Right lung (tissue), 5 donors: ENCODE results near the gene TFPI. TPM values are rescaled to one million over a fixed set of nuclear protein-coding genes. Genes with fewer than 3 reads are reported as not detected.

Experiments
- DNase-seq, 2 donors: peaks; one replicate each; pipeline ENCODE4 v3.0.0-alpha.2; 2013
- polyA plus RNA-seq, 5 donors: library from polyadenylated mRNA; unstranded; fragments of 120-200 nt; gene quantifications; one replicate each; pipeline versions ENCODE4 v1.2.1 to v1.2.3, GENCODE V29; 2013; ENCODE audit warnings: inconsistent platforms in 1 of 5, low replicate concordance in 1 of 5; ENCODE audit not compliant: insufficient read length in 5 of 5, insufficient read depth in 1 of 5

The TFPI gene
- polyA plus RNA-seq, 5 donors, result 111 to 203 (median 181) TPM

DNA sequence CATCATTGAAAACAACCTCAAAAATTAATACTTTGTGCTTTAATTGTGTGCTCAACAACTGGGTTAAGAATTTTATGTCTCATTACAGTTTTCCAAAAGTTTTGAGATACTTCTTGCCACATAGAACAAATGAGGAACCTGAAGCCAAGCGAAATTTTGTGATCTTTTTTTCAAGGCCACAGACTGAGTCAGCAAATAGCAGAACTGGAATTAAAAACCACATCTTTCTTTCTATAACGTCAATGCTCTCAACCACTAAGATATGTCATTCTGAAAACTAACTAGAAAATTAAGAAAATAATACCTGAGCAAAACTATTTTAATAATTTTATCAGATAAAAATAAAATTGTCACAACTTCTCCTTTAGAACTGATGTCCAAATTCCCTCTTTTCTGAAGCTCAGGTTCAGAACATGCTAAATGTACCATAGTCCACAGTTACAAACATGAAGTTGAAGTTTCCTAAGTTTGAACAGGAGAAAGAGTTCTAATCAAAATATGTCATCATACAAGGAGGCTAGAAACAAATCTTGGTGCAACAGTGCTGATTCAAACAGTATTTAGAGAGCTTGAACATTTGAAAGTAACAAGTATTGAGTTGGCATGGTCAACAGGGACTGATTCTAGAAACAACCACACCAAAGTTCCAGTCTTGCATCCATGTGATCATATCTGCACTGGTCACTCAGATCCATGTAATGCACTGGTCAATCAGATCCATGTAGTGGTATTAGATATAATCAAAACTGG lies 78.6 kb downstream of the TFPI start:
- DNase-seq, result no peak

DNA sequence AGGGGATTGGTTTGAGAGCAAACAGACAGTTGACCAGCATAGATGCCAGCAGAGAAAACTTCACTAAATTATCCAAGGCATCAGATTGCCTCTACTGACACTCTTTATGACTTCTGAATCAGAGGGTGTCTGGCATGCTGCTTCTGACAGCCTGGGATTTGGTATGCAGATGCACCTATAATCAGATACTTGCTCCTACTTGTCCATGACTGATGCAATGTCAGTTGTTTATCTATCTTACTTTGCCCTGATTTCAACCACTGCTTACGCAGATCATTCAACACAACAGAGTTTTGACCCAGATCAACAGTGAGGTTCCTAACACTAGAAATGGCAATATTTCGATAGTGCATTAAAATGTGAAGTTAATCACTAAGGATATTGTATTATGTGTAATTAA lies 83.5 kb downstream of the TFPI start:
- no peak for DNase-seq

DNA sequence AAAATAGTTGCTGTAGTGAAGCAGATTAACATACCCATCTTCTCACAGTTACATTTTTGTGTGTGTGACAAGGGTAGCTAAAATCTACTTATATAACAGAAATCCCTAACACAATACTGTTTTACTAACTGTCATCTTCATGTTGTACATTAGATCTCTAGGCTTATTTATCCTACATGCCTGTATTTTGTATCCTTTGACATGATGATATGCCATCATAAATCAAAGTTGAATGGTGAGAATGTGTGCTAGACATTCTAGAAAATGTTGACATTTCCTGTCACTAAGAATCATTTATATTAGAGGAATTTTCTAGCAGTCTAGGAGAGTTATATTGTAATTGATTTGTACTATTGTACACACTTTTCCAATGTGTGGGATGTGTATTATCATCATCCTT lies 84.7 kb downstream of the TFPI start:
- no peak for DNase-seq

DNA sequence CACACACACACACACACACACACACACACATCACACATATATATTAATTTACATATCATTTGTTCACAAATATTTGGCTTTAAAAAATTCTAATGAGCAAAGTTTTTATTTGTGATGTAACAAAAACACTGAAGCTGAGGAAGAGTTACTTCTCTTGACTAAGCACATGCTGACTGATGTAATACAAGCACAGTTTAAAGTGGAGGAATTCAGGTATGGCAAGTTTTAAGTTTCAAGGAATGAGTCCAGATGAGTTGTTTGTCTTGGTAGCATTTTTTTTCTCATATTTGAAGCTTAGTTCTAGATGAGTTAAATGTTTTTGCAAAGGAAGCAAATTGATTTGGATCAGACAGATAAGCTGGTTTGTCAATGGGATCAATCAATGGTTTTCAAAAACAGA lies 86.0 kb downstream of the TFPI start:
- DNase-seq, result no peak

DNA sequence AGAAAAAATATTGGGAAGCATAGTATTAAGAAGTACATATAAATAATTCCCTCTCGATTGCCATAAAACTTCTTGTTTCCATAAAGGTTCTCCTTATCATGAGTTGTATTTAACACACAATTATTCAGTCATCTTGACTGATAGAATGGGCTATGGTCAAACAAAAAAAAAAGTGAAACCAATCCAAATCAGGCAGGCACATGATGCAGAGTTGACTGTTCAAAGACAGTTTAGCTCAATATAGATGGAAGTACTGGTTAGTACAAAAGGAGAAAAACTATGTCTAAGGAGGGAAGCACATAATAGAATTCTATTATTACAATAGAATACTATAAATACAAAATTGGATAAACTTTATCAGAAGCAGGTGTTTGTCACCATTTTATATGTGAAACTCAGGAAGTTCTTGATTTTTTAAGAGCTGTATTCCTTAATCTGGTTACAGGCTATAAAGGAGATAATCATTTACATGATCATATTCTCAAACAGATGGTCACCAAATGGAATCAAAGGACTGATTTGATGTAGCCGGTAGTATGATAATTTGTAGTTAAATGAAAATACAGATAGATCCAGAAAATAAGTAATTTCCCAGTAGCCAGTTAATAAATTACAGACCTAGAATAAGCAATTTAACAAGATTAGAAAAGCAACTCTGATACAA lies 88.0 kb downstream of the TFPI start:
- DNase-seq, result no peak

DNA sequence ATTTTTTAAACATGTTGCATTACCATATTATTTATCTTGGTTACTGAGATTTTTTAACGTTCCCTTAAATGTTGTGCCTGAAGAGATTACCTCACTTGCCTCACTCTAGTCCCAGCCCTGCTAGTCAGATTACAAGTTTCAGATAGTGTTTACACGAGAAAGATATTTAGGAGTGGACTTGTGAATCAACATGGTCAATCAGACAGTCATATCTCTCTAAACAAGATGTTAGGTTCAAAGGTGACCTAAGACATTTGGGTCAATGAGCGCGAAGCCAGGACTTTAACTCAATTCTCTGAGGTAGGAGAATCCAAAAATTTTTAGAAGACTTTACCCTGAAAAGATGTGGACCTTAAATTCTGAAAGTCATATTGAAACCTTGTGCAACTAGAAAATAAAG lies 91.4 kb downstream of the TFPI start:
- no peak for DNase-seq

DNA sequence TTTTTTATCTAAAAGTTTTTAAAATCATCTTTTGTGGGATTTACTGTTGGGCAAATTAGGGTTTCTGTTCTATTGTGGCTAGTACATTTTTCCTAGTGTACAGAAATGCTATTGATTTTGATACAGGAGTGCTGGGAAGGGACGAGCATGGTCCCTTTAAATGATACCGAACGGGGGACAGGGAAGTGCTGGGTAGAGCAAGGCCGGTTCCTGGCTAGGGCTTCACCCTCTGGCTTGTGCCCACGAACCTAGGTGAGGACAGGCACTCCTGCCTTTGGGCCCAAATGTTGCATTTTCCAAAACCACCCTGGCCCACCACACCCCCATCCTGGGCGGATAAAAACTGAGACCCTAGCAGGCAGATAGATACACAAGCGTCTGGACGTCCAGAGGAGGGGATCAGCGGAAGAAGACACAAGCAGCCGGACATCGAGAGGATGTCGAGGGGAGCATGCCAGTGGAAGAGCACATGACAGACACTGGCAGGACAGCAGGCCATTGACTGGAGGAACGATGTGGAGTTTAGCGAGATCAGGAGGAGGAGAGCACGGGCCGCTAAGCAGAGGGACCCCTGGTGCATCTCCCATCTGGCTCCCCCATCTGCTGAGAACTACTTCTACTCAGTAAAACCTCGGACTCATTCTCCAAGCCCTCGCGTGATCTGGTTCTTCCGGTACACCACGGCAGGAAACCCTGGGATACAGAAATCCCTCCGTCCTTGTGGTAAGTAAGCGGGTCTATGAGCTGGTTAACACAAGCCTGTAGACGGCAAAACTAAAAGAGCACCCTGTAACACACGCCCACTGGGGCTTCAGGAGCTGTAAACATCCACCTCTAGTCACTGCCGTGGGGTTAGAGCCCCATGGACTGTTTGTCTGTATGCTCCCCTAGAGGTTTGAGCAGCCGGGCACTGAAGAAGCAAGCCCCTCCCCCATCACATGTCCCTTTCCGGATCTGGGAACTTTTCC lies 92.7 kb downstream of the TFPI start:
- no peak for DNase-seq

DNA sequence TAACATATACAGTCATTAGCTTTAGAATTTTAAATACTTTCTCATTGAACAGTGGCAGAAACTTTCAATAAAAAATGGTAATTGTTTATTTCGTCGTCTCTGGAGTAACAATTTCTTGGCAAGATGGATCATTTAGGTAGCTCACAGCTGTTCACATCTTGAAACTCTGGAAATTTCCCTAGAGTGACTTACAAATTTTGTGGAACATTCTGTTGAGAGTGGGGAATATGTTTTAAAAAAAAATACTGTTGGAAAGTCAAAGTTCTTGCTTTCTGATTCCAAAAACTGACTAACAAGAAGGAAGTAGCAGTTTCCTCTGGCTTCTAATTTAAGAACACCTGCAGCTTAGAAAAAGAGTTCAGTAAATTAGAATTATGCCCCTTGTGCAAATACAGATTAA lies 95.0 kb downstream of the TFPI start:
- DNase-seq, result no peak

DNA sequence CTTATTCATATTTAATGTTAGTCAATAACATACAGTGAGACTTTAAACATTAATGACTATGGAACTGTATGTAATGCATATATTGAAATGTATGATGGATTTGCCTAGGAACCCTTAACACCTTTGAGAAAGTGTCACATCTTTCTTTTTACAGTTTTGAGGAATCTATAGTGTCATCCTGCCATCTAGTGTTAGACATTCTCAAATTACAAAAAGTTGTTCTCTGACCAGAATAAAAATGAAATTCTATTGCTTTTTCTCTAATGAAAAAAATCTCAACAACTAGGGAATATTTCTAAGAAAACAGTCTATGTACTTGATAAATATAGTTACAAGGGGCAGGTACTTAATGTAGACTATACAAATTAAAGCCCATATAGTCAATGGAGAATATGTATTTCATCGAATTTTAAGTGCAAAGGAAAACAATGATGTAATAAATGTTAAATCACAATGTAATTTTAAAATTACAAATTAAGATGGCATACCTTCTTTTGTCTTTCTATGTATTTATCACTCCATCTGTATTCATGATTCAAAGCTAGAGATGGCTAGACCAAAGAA lies 101.1 kb downstream of the TFPI start:
- no peak for DNase-seq

DNA sequence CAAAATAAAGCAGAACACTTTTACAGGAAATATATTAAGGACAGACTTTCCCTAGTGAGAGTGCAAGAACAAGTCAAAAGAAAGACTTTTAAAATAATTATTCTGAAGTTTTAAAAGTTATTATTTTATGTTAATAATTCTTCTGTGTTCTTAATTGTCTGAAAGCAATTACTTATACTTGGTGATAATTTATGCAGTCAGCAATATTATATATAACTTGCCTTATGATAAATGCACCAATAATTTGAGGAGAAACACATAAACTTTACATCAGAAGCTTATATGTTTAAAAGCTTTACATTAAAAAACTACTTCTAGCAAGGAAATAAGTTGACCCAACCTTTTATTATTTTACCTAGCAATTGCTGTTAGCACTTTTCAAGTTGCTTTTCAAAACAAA lies 102.7 kb downstream of the TFPI start:
- DNase-seq, result no peak

DNA sequence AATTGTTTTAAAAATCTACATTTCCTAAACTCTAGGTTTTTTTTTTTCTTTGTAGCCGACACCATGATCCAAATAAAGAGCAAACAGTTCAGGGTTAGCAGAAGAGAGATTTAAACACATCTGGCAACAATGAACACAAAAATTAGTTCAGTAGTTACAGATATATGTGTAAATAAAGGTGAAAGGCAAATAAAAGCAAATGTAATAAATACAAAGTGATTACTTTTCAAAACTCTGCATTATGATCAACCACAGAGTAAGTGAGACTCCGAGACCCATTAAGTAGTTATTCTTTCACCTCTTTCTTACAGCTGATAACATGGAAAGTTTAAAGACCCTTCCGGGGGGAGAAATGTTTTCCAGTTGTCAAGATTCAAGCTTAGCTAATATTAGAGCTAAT lies 106.9 kb downstream of the TFPI start:
- DNase-seq, result no peak

DNA sequence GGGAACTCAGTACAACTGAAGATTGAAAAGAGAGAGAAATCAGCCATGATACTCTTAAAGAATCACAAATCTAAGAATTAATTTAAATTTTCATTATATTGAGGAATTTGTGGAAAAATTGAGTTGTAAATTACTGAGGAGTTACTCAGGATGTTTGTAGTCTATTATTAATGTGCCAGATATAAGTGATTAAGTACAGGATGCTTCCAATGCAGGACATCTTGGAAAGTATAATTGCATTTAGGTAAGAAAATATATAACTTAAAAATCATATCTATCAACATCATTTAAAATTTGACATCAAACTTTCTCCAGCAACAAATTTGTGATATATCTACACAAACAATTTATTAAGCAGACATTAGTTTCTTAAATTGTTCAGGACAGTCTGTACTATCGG lies 107.5 kb downstream of the TFPI start:
- no peak for DNase-seq

DNA sequence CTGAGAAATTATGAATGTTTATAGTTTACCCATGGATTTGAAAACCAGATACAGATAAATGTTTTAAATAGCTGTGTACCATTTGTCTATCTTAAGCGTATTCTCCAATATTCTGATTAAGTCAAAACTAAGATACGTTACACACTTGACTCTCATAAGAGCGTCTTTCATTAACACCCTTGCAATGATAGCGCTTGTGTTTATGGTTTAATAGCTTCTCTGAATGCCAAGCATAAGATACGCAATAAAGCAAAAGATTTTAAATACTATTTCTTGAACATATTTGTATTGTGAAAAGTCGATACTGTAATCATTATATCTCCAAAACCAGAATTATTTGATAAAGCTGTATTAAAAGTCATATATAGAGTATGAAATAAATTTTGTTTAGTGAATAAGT lies 109.2 kb downstream of the TFPI start:
- DNase-seq, result no peak

DNA sequence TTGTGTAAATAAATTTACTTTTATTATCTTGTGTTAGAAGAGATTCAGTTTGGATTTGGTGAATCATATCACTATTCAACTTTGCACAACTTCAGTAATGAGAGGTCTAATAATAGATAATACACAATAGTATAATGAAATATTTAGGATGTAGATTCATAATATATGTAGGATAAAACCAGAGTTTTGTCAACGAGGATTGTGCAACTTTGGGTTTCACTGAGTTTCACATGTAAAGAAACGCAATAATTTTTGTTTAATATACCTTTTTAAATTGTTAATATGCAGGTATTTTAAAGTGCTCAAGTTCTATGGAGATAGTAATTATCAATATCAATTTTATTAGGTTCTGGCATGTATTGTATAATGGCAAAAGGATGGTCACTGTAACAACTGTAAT lies 111.5 kb downstream of the TFPI start:
- no peak for DNase-seq

DNA sequence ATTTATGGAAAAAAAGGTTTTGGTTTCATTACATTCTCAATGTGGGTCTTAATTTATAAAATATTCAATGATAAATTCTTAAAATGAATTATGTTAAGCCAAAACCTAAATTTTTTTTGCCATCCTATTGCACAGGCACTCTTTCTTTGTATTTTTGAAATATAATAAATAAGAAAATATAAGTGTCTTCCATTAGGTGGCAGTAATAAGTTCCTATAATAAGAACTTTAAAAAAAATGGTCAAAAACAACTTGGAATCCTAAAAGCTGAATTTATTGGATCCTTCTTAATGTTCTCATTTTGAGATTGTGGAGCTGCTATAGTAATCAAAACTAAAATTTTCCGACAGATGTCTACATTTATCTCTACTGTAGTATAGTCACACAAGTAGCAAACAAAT lies 111.9 kb downstream of the TFPI start:
- DNase-seq, result no peak

DNA sequence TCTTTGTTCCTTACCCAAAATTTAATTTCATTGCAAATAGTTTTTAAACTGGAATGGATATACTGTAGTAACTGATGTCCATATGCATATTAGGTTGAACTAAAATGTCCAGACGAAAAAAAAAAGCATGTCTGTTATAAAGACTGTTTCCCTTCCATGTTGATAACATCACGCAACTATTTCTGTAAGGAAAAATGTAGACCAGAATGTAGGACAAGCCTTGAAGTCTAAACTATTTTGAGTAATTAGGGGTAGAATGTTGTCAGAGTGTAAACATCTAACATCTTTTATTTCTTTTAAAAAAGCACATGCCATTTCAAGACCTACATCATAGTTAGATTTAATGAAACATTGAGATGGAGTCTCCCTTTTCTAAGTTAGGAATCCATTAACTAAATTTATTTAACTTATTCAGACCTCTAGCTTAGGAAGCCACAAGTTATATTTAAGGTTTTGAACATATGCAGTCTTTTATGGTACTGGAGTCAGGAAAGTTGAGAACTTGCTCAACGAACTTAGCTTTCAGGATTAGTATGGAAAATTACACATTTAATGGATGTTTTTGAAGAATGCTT lies 114.0 kb downstream of the TFPI start:
- DNase-seq, result no peak

DNA sequence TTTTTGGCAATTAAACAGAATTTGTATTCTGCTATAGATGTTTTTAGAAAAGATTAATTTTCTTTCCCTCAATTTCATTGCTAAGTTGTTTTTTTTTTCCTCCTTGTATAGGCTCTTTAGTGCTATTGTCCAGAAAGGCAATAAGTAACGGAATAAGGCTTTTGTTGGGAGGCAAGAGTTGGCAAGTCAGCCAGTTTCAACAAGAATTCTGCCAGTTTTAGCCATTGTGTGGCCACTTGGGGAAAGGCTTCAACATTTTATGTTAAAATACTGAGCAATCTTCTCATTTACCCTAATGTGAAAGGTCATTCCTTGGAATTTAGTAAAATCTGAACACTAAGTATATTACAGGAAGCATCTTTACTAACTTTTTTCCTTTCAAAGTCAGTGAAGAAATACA lies 115.8 kb downstream of the TFPI start:
- DNase-seq, result no peak

DNA sequence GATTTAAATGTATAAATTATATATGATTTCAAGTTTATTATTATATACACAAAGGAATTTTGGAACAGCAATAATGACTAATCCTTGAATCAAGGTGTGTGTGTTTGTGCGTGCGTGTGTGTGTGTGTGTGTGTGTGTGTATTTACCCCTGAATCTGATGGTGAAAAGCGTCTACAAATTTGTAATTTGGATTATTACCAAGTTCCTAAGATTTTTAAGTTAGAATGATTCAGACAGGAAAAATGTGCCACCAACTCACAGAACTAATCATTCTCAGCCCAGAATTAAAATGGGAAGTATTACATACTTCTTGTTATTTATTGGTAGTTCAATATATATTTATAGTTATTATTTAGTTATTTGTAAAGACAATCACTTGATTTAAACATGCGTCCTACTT lies 118.5 kb downstream of the TFPI start:
- no peak for DNase-seq

DNA sequence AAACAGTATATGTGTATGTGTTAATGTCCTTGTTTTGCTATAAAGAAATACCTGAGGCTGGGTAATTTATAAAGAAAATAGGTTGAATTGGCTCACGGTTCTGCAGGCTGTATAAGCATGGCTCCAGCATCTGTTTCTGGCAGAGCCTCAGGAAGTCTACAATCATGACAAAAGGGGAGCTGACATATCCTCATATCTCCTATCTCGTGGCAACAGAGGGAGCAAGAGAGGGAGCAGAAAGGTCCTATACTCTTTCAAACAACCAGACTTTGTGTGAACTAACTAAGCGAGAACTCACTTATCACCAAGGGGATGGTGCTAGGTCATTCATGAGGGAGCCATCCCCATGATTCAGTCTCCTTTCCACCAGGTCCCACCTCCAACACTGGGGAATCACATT lies 119.2 kb downstream of the TFPI start:
- no peak for DNase-seq

DNA sequence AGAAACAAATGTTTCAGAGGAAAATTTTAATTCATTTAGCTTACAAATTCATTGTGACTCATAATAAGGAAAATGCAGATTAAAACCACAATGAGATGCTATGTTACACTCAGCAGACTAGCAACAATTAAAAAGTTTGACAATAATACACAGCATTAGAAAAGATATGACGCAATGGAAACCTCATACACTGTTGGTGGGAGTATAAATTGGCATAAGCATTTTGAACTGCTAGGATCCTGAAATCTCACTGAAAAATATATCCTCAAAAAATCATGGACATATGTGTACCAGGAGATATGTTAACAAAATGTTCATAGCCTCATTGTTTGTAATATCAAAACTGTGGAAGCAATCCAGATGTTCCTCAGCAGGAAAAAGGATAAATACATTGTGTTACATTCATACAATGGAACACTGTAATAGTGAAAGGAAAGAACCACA lies 119.9 kb downstream of the TFPI start:
- DNase-seq, result no peak

DNA sequence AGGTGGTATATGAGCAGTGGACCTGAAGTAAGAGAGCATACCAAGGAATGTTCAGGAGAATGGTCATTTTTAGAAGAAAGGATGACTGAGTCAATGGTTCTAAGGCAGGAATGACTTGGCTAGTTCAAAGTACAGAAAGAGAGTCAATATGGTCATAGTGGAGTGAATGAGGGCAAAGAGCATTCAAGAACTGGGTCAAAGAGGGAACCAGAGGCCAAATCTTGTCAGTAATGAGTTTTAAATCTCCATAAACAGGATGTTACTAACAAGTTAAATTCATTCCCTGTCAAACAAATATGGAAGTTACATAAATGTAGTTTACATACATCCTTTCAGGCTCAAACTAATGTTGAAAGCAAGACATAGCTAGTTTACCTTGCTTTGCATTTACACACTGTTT lies 122.3 kb downstream of the TFPI start:
- DNase-seq, result no peak

DNA sequence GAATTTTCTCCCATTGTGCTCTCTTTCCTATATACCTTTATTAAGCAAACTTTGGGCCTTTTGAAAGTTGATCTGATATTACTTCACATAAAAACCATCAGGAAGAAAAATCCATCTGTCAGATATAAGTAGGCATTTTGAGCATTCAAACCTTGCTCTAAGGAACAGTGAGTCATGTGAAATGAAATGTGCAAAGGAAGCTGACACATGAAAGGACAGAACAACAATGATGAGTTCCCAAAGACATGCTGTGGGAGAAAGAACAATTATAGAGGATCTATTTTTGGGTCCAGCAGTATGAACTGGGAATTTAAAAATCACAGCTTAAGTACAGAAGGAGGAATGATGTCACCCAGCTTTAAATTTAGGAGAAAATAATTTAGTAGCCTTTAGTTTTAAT lies 124.2 kb downstream of the TFPI start:
- DNase-seq, result no peak
